Measurements from ENCODE around the gene SEC24C. TPM values are rescaled to one million over a fixed set of nuclear protein-coding genes. Genes with fewer than 3 reads are reported as not detected.
"Not testable (repeated sequence)": the region's sequence is repeated elsewhere in the genome, so short reads cannot be mapped to it uniquely, and the experiment has no call there.

SEC24C gene
- total RNA-seq, 1 donor from 2014 or later: 36.0 TPM

DNA sequence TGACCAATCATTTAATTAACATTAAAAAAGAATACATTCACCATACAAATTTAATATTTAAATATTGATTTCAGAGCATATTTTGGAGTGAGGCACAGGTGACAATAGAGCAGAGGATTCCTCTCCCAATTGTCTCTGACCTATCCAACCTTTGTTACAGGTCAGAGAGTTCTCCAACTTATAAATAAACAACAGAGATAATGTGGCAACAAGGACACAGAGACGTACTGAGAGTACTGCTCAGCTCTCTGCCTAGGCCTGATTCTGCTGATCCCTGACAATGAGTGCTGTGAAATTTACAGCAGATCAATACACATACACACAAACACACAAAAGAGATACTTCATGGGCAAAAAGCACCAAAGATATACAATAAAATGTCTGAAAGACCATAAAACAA, 27.9 kb upstream of the SEC24C start:
- H3K27me3 ChIP-seq: no peaks in the 10 kb centered on the region
- H3F3A ChIP-seq (ENCODE audit: low read depth): peaks cover 7% of the 10 kb centered on the region
- peaks cover 15% of the 10 kb centered on the region for H3K36me3 ChIP-seq
- no peaks in the 10 kb centered on the region for H3K36me3 Mint-ChIP-seq
- no peaks in the 10 kb centered on the region for H3K9me3 Mint-ChIP-seq
- H3K4me1 Mint-ChIP-seq: peaks cover 4% of the 10 kb centered on the region
- H3K27ac Mint-ChIP-seq: no peak overlapping the region
- H3K4me1 ChIP-seq: no peaks in the 10 kb centered on the region
- no peaks in the 10 kb centered on the region for H3K9me3 ChIP-seq (ENCODE audit: low read depth)
- H2AFZ ChIP-seq (replicated peaks): no peak overlapping the region
- no peak overlapping the region for H3K4me3 ChIP-seq
- no peaks in the 10 kb centered on the region for H4K20me1 ChIP-seq (ENCODE audit: low read depth)
- TF ChIP-seq CTCF (IDR thresholded peaks at IDR 0.05) (no peak), EZH2 (IDR thresholded peaks at IDR 0.05) (no peak), EZH2phosphoT487 (IDR thresholded peaks at IDR 0.05) (no peak)
- H3K27me3 Mint-ChIP-seq (ENCODE audit: insufficient read depth, low read depth): no peaks in the 10 kb centered on the region
- DNase-seq (ENCODE audit: low spot score): no peak
- no peak overlapping the region for H3K4me3 Mint-ChIP-seq
- H3K79me2 ChIP-seq (ENCODE audit: low read depth): no peaks in the 10 kb centered on the region
- no peak overlapping the region for H3K27ac ChIP-seq
- peak overlapping the region; percentile 32 for H3K9ac ChIP-seq
- H3K4me2 ChIP-seq: no peak overlapping the region

- Histone ChIP-seq H3K9ac (no peak overlapping the region), H3K27me3 (no peaks in the 10 kb centered on the region), H3K4me2 (no peak overlapping the region), H3K9me3 (ENCODE audit: low read depth) (no peaks in the 10 kb centered on the region), H3K4me3 (no peak overlapping the region), H3K4me1 (no peaks in the 10 kb centered on the region), H4K20me1 (ENCODE audit: low read depth) (no peaks in the 10 kb centered on the region), H3K79me2 (ENCODE audit: low read depth) (no peaks in the 10 kb centered on the region), H3F3A (ENCODE audit: low read depth) (peaks cover 7% of the 10 kb centered on the region), H2AFZ (replicated peaks) (no peak overlapping the region), H3K27ac (no peak overlapping the region), H3K36me3 (peaks cover 15% of the 10 kb centered on the region)
- no peak for TF ChIP-seq EZH2phosphoT487 (IDR thresholded peaks at IDR 0.05)
- no peak for TF ChIP-seq CTCF (IDR thresholded peaks at IDR 0.05)
- no peak for TF ChIP-seq EZH2 (IDR thresholded peaks at IDR 0.05)
- H3K4me3 Mint-ChIP-seq: no peak overlapping the region
- H3K9me3 Mint-ChIP-seq: no peaks in the 10 kb centered on the region
- peaks cover 4% of the 10 kb centered on the region for H3K4me1 Mint-ChIP-seq
- H3K36me3 Mint-ChIP-seq: peaks cover 2% of the 10 kb centered on the region
- H3K27ac Mint-ChIP-seq: no peak overlapping the region
- H3K27me3 Mint-ChIP-seq (ENCODE audit: insufficient read depth, low read depth): no peaks in the 10 kb centered on the region
- no peak for DNase-seq (ENCODE audit: low spot score)
These were observed 26.6 kb upstream of the SEC24C start for GRCh38 chr10:73717556-73717955.

- not testable (repeated sequence) for H4K20me1 ChIP-seq (ENCODE audit: low read depth); H3K27ac ChIP-seq; H2AFZ ChIP-seq (replicated peaks); H3K27ac Mint-ChIP-seq; H3K27me3 ChIP-seq; H3K9me3 Mint-ChIP-seq; H3K4me3 ChIP-seq; H3K9ac ChIP-seq; H3K27me3 Mint-ChIP-seq (ENCODE audit: insufficient read depth, low read depth); H3K79me2 ChIP-seq (ENCODE audit: low read depth); DNase-seq (ENCODE audit: low spot score); H3K4me3 Mint-ChIP-seq; H3F3A ChIP-seq (ENCODE audit: low read depth); H3K4me1 ChIP-seq; H3K4me2 ChIP-seq; H3K9me3 ChIP-seq (ENCODE audit: low read depth); H3K4me1 Mint-ChIP-seq; H3K36me3 Mint-ChIP-seq
- peaks cover 15% of the 10 kb centered on the region for H3K36me3 ChIP-seq
These were observed 23.6 kb upstream of the SEC24C start for GRCh38 chr10:73720561-73720960.

- Histone ChIP-seq H3K4me1 (no peaks in the 10 kb centered on the region), H3F3A (ENCODE audit: low read depth) (peaks cover 5% of the 10 kb centered on the region), H3K9ac (no peak overlapping the region), H3K36me3 (peaks cover 3% of the 10 kb centered on the region), H3K4me2 (no peak overlapping the region), H3K9me3 (ENCODE audit: low read depth) (no peaks in the 10 kb centered on the region), H2AFZ (replicated peaks) (no peak overlapping the region), H3K27ac (no peak overlapping the region), H3K27me3 (no peaks in the 10 kb centered on the region), H3K4me3 (no peak overlapping the region), H4K20me1 (ENCODE audit: low read depth) (no peaks in the 10 kb centered on the region), H3K79me2 (ENCODE audit: low read depth) (peaks cover 4% of the 10 kb centered on the region)
- Mint-ChIP-seq H3K27me3 (ENCODE audit: insufficient read depth, low read depth) (no peaks in the 10 kb centered on the region), H3K4me1 (no peaks in the 10 kb centered on the region), H3K9me3 (no peaks in the 10 kb centered on the region), H3K4me3 (no peak overlapping the region), H3K27ac (no peak overlapping the region), H3K36me3 (peaks cover 7% of the 10 kb centered on the region)
- TF ChIP-seq EZH2 (IDR thresholded peaks at IDR 0.05) (no peak), CTCF (IDR thresholded peaks at IDR 0.05) (no peak), EZH2phosphoT487 (IDR thresholded peaks at IDR 0.05) (no peak)
- DNase-seq (ENCODE audit: low spot score): no peak
These were observed 20.7 kb upstream of the SEC24C start for GRCh38 chr10:73723516-73723915.

- peaks cover 11% of the 10 kb centered on the region for H3K4me1 Mint-ChIP-seq
- H3K9me3 Mint-ChIP-seq; H3K36me3 Mint-ChIP-seq; DNase-seq (ENCODE audit: low spot score); H3K9me3 ChIP-seq (ENCODE audit: low read depth); H3K27me3 ChIP-seq; H4K20me1 ChIP-seq (ENCODE audit: low read depth); H3K4me1 ChIP-seq; H3K27me3 Mint-ChIP-seq (ENCODE audit: insufficient read depth, low read depth); H3K36me3 ChIP-seq; H3K27ac ChIP-seq: not testable (repeated sequence)
- H3K27ac Mint-ChIP-seq: peak overlapping the region; percentile 99
- Histone ChIP-seq H3K79me2 (ENCODE audit: low read depth) (peaks cover 35% of the 10 kb centered on the region), H3K4me3 (peak overlapping the region; percentile 87), H3K9ac (peak overlapping the region; percentile 95), H2AFZ (replicated peaks) (peak overlapping the region; percentile 93), H3F3A (ENCODE audit: low read depth) (peaks cover 17% of the 10 kb centered on the region), H3K4me2 (peak overlapping the region; percentile 81)
- H3K4me3 Mint-ChIP-seq: peak overlapping the region; percentile 100
These were observed 14.4 kb upstream of the SEC24C start for GRCh38 chr10:73729781-73730152.

All from neural progenitor cell (in vitro differentiated cells).